AG04450 (cell line): ENCODE measurements around the gene GPR15. TPM values are rescaled to one million over a fixed set of nuclear protein-coding genes. Genes with fewer than 3 reads are reported as not detected.
A peak's percentile ranks its signal among the peaks of the same experiment; 100 is the strongest.

Experiments used
- CTCF ChIA-PET: fragments of 300-600, 350-600 bp; formaldehyde crosslinking; extraction: SDS; loops from one replicate; lab custom pipeline; 2022; ENCODE audit warnings: antibody characterized with exemption, inconsistent platforms; lab: Charles Lee
- POLR2A ChIA-PET: fragments of 350-600 bp; formaldehyde crosslinking; extraction: SDS; loops from one replicate; lab custom pipeline; 2021; ENCODE audit warnings: antibody characterized with exemption, inconsistent platforms; lab: Yijun Ruan, JAX
- DNase-seq: peaks from one replicate; pipeline ENCODE4 v3.0.0-alpha.2; 2011; ENCODE audit warnings: low read depth, low spot score
- H3K27ac ChIP-seq: one replicate; pipeline ENCODE4 v1.5.1; 2012; ENCODE audit warnings: low read depth, low read length, control low read depth
- H3K27me3 ChIP-seq: one replicate; pipeline ENCODE4 v1.6.0; 2012; ENCODE audit warnings: low read length; ENCODE audit not compliant: control insufficient read depth, insufficient read depth
- H3K4me3 ChIP-seq: 2 replicates; pipeline ENCODE4 v1.5.1; 2011; ENCODE audit warnings: mild to moderate bottlenecking, low read depth, low read length, control low read depth
- H3K9me3 ChIP-seq: 2 replicates; pipeline ENCODE4 v1.5.1; 2012; ENCODE audit warnings: low read length; ENCODE audit not compliant: control insufficient read depth, insufficient read depth
- polyA plus RNA-seq: library from polyadenylated mRNA; depleted of rRNA; stranded (reverse); fragments of >200 nt; gene quantifications from 2 replicates; pipeline ENCODE4 v1.2.3, GENCODE V29; 2011
- TF ChIP-seq, protein P1 (sequence below): IDR thresholded peaks from 2 replicates; pipeline ENCODE4 v1.5.1; 2011; ENCODE audit warnings: low read depth, low read length, control low read depth, inconsistent platforms

The GPR15 gene
- polyA plus RNA-seq, 1 experiment = not detected

DNA sequence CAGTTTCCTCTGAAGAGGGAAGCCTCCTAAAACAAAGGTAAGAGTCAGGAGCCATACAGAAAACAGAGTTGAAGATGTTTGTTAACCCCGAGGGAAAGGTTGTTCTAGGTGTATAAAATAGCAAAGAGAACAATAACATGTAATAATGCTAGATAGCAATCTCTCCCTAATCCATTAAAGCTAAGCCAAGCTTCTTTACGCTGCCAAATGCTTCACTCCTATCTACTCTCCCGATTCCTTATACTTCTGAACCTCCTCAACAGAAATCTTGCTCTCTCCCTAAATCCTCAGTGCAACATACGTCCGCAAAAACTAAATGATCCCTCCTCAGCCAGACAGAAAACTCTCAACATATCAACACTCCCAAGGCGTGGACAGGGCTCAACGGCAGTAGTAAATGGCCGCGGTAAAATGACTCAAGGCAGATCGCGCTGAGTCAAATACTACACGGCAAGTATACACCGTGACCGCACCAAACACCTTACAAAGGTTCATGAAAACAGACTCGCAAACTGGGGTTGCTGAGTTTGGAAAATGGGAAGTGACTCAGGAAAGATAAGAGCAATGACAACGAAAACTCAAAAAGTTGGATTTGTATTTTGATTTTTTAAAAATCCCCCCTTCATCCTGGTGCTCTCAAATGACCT is 9.8 kb upstream of the GPR15 start:
- CTCF ChIA-PET = no interaction called here

DNA sequence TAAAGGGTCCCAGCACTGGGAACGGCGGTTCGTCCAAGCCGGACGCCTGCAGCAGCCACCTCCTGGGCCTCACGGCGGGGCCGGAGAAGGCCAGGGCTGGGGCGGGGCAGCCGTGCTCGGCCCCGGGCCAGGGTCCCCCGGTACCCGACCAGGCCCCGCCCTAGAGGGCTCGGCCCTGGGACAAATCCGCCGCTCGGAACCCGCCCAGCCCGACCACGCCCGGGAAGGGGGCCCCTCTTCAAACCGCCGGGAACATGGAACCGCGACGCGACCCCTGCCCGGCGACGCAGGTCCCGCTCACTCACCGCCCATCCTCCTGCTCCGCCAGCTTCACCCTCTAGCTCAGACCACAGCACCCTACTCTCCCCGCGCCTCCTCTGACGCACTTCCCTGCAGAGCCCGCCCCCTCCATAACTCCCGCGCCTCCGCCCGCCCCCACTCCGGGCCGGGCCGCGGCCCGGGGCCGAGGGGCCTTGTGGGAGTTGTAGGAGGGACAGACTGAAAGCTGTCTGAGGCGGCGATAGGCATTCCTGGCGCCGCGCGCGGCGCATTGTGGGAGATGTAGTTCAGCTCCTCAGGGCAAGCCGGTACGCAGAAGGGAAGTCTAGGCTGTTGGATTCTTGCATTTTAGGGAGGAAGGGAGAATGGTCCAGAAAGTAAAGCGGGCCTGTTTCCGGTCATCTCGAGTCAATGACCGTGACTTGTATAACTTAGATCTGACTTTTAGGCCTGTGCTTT is 9.1 kb upstream of the GPR15 start, which contains the start of gene CLDND1:
TSS of gene CLDND1 (minus strand) at position 359 of the 738 bp plus-strand sequence. CDS start 1,478 bp downstream, outside the sequence.
- ChIA-PET CTCF (interaction anchor here (0.7 to 1.5 kb wide), 2 partner anchors 79 to 193 kb away, joined by 3 to 4 read pairs; no protein-coding TSS in a partner anchor), POLR2A (interaction anchor here (0.6 to 1.8 kb wide), 5 partner anchors 9 to 758 kb away, joined by 3 to 14 read pairs (median 3); partner anchors contain the start of genes ARL6 and CPOX)
- H3K27me3 ChIP-seq = no peaks in the 10 kb centered on the region
- TF ChIP-seq, protein P1, sequence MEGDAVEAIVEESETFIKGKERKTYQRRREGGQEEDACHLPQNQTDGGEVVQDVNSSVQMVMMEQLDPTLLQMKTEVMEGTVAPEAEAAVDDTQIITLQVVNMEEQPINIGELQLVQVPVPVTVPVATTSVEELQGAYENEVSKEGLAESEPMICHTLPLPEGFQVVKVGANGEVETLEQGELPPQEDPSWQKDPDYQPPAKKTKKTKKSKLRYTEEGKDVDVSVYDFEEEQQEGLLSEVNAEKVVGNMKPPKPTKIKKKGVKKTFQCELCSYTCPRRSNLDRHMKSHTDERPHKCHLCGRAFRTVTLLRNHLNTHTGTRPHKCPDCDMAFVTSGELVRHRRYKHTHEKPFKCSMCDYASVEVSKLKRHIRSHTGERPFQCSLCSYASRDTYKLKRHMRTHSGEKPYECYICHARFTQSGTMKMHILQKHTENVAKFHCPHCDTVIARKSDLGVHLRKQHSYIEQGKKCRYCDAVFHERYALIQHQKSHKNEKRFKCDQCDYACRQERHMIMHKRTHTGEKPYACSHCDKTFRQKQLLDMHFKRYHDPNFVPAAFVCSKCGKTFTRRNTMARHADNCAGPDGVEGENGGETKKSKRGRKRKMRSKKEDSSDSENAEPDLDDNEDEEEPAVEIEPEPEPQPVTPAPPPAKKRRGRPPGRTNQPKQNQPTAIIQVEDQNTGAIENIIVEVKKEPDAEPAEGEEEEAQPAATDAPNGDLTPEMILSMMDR = no peak
- H3K9me3 ChIP-seq = no peaks in the 10 kb centered on the region
- H3K4me3 ChIP-seq = peak within 1 kb of the TSS; percentile 76
- peak within 1 kb of the TSS; percentile 87 for H3K27ac ChIP-seq
- DNase-seq = peak; percentile 82

More for the DNA sequence above, 9.8 kb upstream of the GPR15 start:
- no peaks in the 10 kb centered on the region for H3K27me3 ChIP-seq
- peak overlapping the region; percentile 76 for H3K4me3 ChIP-seq
- no peaks in the 10 kb centered on the region for H3K9me3 ChIP-seq
- TF ChIP-seq, protein P1 = no peak
- POLR2A ChIA-PET = interaction anchor here (1.5 to 1.8 kb wide), 2 partner anchors 71 to 757 kb away, joined by 4 to 14 read pairs; partner anchors contain the start of genes ARL6 and CPOX
- peak; percentile 18 for DNase-seq
- H3K27ac ChIP-seq = peak overlapping the region; percentile 87

DNA sequence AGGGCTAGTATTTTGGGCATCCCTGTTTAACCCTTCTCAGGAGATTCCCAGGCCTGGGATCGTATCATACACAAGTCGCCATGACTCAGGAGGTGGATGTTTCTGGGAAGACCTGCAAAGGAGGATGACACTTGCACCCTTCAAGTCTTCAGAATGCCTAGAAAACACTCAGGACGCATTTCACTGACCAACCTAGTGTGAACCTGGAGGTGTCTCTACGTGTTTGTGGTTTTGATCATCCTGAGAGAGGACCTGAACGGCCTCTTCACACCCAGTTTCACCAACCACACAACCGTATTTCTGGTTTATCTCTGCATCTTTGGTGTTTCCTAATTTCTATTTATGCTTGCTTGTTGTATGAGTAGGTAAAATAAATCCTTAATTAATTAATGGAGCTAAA is 6.3 kb upstream of the GPR15 start:
- DNase-seq = no peak
- H3K27me3 ChIP-seq = no peaks in the 10 kb centered on the region
- no peak overlapping the region for H3K27ac ChIP-seq
- ChIA-PET CTCF (no interaction called here), POLR2A (no interaction called here)
- no peaks in the 10 kb centered on the region for H3K9me3 ChIP-seq
- no peak overlapping the region for H3K4me3 ChIP-seq
- TF ChIP-seq, protein P1 = no peak

DNA sequence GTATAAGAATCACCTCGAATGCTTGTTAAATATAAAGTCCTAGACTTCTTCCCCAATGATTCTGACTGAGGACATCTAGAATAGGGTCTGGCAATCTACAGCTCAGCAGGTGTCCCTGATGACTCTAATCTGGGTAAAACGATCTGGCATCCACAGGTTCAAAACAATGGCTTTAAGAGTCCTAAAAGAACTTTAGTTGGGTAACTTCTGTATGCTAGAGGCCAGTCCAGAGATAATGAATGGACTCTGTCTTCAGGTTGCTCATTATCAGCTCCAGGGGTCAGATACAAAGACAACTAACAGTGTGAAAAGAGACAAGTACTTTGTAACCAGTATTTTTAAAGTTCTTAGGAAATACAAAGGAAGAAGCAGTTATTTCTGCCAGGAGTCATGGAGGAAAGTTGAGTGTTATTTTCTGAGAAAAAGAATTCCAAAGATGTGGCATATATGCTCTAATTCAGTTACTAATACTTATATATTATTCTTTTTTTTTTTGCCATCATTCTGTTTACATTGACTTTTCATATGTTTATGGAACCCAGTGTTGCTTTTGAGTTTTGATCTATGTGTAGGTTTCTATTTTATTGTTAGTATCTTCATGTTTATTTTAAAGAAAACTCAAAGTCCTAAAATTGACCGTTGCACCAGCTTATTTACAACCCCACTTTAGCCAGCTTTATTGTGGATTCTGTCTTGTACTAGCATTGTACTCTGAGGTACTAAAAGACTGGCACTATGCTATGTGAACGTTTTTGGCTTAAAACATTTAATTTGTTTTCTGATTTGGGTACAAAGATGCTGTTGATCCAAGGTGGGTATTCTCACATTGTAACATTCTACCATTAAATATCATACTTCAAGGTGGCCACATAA is 3.1 kb upstream of the GPR15 start:
- Histone ChIP-seq H3K27me3 (peaks cover 6% of the 10 kb centered on the region), H3K4me3 (no peak overlapping the region), H3K9me3 (no peaks in the 10 kb centered on the region), H3K27ac (no peak overlapping the region)
- ChIA-PET CTCF (no interaction called here), POLR2A (no interaction called here)
- TF ChIP-seq, protein P1 = no peak
- no peak for DNase-seq
